Amygdala (tissue), 56 donors: ENCODE results near the gene COMP.

Experiments used
- DNase-seq, 56 donors: peaks; one replicate each; lab custom pipeline; 2025; lab: John Stamatoyannopoulos, UW

Gene COMP

GRCh38 chr19:18756896-18757295 is 34.2 kb downstream of the COMP start:
- no peak for DNase-seq

- no peak for DNase-seq
Observed at GRCh38 chr19:18754501-18754900, 36.6 kb downstream of the COMP start.

DNA sequence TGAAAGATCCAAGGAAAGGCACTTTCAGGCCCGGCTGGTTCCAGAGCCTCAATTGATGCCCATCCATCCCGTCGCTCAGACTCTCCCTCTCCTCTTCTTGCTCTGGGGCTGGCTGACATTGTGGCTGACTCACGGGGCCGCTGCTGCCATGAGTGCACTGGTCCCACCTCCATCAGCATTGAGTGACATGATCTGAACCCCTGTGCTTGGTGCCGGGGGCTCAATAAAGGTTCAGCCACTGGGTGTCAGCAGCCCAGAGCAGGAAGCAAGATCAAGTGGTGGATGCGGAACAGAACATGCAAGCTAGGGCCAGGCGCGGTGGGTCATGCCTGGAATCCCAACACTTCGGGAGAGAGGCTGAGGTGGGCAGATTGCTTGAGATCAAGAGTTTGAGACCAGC is 39.5 kb downstream of the COMP start:
- no peak for DNase-seq

DNA sequence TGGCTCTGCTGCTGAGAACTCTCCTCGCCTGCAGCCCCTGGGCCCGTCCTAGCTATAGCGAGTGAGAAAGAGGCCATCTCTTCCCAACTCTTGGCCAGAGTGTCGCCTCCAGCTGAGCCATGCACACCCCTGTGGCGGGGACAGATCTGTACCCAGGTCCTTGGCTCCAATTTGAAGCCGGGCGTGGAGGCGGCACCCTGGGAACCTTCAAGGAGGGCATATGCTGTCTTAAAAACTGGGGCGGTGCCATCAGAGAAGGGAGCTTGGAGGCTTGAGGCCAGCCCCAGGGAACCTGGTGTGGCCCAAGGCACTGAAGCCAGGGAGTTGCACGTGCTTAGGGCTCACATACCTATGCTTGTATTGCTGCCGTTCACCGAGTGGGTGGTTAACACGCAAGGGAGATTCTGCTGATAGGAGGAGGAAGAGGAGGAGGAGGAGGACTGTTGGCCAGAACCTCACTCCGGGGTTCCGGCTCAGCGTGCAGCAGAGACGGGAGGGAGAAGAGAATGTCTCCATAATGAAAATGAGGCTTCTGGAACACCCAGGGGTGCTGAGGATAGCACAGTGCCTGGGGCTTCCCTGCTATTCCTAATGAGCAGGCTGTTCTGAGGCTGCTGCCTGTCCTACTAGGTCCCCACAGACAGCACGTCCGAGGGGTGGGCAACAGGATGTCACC is 40.7 kb downstream of the COMP start:
- peak in 1 of 56 donors; percentile 13 for DNase-seq

GRCh38 chr19:18749362-18750231 is 41.5 kb downstream of the COMP start:
- no peak for DNase-seq

DNA sequence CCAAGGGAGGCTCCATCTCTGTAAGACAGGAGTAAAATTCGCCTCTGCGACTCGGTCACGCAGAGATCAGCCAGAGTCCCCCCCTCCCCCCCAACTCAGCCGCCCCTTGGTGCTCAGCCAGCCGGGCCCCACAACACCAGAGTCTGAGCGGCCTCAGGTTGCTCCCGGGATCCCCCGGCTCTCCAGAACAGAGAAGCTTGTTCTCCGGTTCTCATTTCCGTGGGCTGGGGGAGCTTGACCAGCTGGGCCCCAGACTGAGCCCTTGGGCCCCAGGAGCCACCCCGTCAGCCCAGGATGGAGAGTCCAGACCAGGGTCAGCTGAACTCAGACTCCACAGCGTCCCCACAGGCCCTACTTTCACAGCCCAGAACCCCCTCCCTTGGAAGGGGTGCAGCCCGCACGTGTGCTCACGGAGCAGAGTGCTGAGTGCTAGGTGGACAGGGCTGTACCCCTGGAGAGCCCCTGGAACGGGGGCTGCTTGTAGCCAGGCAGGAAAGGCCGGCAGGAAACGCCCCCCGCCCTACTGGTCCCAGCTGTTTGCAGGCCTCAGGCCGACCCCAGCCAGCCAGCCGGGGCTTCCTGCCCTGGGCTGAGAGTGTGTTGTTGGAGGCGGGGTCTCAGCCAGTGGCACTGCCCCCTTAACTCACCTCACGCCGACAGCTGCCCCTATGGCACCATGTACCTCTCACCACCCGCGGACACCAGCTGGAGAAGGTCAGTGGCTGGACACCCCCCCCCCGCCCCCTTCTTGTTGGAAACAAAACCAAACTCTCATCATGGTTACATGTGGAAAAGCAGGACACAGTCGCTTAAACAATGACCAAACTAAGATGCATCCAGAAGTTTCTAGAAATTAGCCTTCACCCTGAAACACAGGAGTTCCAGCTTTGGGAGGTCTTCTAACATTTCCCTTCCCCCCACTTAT is 44.4 kb downstream of the COMP start:
- DNase-seq: no peak

DNA sequence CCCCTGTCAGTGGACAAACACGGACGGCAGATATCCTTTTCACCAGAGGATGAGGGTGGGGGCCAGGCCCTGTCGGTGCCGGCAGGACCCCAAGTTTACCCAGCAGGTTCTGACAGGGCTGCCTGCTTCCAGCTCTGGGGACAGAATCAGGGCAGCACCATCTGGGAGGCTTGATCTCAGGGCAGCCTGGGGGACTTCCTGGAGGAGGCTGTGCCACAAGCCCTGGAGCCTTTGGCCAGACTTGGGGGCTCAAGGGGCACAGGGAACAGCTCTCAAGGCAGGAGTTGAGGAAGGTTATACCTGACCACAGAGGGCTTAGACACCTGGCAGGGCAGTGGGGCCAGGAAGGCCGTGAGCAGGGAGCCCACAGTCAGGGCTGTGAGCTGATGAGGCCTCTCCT is 45.2 kb downstream of the COMP start:
- no peak for DNase-seq

- peak in 1 of 56 donors; percentile 21 for DNase-seq
Observed at GRCh38 chr19:18745012-18745735, 45.9 kb downstream of the COMP start.

GRCh38 chr19:18743784-18744418 is 47.2 kb downstream of the COMP start:
- no peak for DNase-seq

GRCh38 chr19:18742838-18743783 is 48.0 kb downstream of the COMP start:
- DNase-seq: peak in 1 of 56 donors; percentile 26

DNA sequence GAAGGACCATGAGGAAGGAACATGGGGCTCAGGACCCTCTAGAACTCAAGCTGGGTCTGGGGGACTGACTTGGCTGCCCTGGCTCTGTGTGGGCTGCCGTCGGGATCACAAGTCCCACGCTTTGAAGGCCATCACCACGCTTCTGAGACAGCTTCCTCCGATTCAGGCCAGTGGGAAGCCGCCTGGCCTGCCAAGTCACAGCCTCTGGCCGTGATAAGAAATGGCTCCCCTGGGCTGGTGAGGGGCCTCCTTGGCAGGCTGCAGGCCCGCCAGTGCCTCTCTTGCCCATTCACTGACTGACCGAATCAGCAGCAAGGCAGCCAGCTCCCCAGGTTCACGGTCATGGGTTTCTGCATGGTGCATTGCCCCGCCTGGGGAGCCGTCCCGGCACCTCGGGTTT is 48.8 kb downstream of the COMP start:
- DNase-seq: no peak

GRCh38 chr19:18741124-18742121 is 49.7 kb downstream of the COMP start:
- peak in 2 of 56 donors; percentile 9 for DNase-seq

DNA sequence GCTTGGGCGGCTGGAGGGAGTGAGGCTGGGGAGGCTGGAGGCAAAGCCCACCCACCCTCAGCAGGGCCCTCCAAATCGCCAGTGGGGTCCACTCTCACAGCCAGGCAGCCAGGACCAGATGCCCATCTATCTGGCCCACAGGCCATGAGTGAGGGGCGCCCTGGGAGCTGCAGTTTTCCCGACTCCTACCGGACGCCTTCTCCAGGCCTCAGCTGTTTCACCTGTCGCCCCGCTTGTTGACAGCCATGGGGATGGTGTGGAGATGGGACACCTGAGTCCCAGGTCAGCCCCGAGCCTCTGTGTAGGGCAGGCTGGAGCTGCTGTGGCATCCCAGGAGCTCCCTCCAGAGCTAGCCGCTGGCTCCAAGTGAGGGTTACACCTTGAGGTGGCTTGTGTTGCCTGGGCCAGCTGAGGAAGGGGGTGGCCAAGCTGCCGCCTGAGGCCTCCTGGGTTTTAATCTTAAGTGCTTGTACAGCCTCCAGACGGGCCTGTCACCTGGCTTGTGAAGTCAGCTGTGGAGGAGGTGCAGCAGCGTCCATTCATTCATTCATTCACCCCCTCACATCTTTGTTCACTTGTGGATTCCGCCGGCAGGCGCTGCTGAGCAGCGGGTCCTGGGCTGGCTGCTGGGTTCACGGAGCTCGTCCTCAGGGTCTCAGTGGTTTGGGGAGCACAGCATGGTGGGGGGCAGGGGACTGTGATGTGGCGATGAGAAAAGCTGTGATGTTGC is 52.0 kb downstream of the COMP start:
- no peak for DNase-seq

- DNase-seq: no peak
Observed at GRCh38 chr19:18737954-18738351, 53.2 kb downstream of the COMP start.

DNA sequence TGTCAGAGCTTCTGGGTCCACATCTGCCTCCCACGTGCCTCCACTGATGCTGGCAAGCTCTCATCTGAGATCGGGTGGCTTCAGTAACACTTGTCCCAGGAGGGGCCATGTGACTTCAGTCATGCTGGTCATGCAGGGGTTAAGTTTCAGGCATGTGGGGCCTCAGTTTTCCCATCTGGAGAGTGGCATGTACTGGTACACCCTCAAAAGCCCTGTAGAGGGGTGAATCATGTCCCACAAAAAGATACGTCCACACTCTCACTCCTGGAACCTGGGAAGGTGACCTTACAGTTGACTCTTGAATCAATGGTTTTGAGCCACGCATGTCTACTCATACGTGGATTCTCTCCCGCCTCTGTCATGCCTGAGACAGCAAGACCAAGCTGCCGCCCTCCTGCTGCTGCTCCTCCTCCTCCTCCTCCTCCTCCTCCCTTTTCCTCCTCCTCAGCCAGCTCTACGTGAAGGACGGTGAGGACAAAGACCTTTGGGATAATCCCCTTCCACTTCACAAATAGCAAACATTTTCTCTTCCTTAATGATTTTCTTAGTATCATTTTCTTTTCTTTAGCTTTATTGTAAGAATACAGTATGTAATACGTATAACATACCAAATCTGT is 53.7 kb downstream of the COMP start:
- no peak for DNase-seq
